ENCODE measurements around the gene SGCE. TPM values are rescaled to one million over a fixed set of nuclear protein-coding genes. Genes with fewer than 3 reads are reported as not detected.

SGCE gene
- total RNA-seq, 1 donor from 2014 or later = 84.0 TPM

DNA sequence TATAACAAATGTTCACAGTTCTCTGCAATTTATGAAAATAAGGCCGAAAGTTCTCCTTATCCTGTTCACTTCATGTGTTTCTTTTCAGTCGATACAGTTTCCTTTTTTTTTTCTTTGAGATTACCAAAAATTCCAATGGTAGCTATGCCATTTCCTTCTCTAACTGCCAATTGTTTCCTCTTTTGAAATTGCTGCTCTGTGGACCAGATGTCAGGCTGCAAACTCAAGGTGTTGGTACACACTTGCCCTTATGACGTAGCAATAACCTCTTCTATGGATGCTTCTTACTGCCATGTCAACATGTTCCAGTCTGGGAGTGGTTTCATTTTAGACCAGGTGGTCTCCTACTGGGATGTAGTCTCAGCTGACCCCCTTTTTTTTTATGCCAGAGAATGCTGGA lies 93.4 kb downstream of the SGCE start:
- no peaks in the 10 kb centered on the region for H3K36me3 ChIP-seq
- TF ChIP-seq POLR2AphosphoS5 (IDR thresholded peaks at IDR 0.05; ENCODE audit: insufficient read depth in 1 of 2, low read depth in 1 of 2) (no peak), POLR2A (IDR thresholded peaks at IDR 0.05) (no peak)
- TF ChIP-seq, protein P1, sequence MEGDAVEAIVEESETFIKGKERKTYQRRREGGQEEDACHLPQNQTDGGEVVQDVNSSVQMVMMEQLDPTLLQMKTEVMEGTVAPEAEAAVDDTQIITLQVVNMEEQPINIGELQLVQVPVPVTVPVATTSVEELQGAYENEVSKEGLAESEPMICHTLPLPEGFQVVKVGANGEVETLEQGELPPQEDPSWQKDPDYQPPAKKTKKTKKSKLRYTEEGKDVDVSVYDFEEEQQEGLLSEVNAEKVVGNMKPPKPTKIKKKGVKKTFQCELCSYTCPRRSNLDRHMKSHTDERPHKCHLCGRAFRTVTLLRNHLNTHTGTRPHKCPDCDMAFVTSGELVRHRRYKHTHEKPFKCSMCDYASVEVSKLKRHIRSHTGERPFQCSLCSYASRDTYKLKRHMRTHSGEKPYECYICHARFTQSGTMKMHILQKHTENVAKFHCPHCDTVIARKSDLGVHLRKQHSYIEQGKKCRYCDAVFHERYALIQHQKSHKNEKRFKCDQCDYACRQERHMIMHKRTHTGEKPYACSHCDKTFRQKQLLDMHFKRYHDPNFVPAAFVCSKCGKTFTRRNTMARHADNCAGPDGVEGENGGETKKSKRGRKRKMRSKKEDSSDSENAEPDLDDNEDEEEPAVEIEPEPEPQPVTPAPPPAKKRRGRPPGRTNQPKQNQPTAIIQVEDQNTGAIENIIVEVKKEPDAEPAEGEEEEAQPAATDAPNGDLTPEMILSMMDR (IDR thresholded peaks at IDR 0.05) = no peak
- no peak overlapping the region for H3K27ac ChIP-seq
- no peak for DNase-seq (ENCODE audit: extremely low spot score in 2 of 2)
- no peaks in the 10 kb centered on the region for H3K4me1 ChIP-seq
- no peaks in the 10 kb centered on the region for H3K27me3 ChIP-seq
- no peak overlapping the region for H3K4me3 ChIP-seq
- intact Hi-C loops (cut with DNase I) = no loop called here
- H3K9me3 ChIP-seq = no peaks in the 10 kb centered on the region

DNA sequence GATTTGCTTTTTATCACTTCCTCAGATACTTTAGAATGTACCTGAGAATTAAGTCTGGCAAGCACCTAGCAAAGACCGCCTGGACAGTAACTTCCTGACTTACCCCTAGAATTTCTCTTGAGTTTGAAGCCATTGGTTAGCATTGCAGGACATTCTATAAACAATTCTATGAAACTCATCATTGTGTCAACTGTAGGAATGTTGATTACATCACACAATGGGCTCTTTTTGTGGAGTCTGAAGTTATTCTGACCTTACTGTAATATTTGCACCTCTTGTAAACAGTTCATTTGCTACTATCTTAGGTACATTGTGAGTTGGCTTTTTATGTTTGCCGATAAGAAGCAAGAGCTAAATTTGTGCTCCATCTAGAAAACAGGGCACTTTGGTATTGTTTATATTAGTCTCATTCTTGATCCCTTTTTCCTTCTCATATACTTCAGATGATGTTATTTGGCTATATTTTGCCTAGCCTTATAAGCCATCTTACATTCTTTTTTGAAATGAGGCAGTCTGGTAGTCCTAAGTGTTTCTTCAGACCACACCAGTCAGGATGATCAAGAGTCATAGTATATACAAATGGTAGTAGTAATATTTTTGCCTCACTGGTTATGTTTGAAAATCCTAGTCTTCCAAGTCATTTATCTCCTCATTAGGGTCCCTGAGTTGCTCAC lies 94.0 kb downstream of the SGCE start:
- H3K4me3 ChIP-seq = no peak overlapping the region
- no peaks in the 10 kb centered on the region for H3K4me1 ChIP-seq
- no peaks in the 10 kb centered on the region for H3K9me3 ChIP-seq
- H3K27me3 ChIP-seq = no peaks in the 10 kb centered on the region
- H3K36me3 ChIP-seq = no peaks in the 10 kb centered on the region
- H3K27ac ChIP-seq = no peak overlapping the region
- intact Hi-C loops (cut with DNase I) = no loop called here
- DNase-seq (ENCODE audit: extremely low spot score in 2 of 2) = no peak
- TF ChIP-seq POLR2A (IDR thresholded peaks at IDR 0.05) (no peak), POLR2AphosphoS5 (IDR thresholded peaks at IDR 0.05; ENCODE audit: insufficient read depth in 1 of 2, low read depth in 1 of 2) (no peak)
- TF ChIP-seq, protein P1 (IDR thresholded peaks at IDR 0.05) = no peak

DNA sequence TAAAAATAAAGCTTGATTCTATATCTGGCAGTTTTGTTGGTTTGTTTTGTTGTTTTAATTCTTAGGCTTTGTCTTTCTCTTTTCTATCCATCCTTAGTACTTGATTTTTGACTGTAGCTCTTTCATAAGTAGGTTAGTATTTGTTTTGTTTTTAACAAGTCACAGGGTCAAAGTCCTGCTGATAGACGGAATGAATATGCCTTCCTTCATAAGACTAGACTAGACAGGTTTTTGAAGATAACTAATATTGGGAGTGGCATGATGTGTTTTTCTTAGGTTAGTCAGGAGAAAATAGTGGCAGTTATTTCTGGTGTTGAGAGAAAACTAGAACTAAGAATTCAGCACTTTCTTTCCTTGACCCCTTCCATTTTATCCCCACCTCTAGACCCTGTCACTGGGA lies 96.0 kb downstream of the SGCE start:
- intact Hi-C loops (cut with DNase I) = no loop called here
- H3K4me3 ChIP-seq = no peak overlapping the region
- no peak for DNase-seq (ENCODE audit: extremely low spot score in 2 of 2)

DNA sequence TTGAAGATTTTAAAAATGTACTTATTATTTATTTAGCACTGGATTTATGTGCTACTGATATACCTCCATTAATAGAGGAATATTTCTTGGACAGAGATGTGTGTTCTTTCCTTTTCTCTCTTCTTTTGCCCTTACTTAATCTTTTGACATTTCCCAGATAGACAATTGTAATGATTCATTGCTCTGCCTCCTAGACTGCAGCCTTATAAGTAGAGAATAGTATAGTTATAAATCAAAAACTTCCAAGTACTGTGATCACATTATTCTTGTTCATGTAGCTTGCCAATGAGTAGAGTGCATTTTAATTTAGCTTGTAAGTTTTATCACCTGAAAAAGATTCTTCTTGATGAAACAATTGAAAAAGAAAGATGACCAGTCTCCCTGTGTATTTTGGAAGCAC lies 98.7 kb downstream of the SGCE start:
- DNase-seq (ENCODE audit: extremely low spot score in 2 of 2) = no peak
- H3K36me3 ChIP-seq = peaks cover 0 to 4% of the 10 kb centered on the region in 2 donors
- H3K4me1 ChIP-seq = no peaks in the 10 kb centered on the region
- no peak overlapping the region for H3K27ac ChIP-seq
- H3K9me3 ChIP-seq = no peaks in the 10 kb centered on the region
- TF ChIP-seq POLR2AphosphoS5 (IDR thresholded peaks at IDR 0.05; ENCODE audit: insufficient read depth in 1 of 2, low read depth in 1 of 2) (no peak), POLR2A (IDR thresholded peaks at IDR 0.05) (no peak)
- TF ChIP-seq, protein P1 (IDR thresholded peaks at IDR 0.05) = no peak
- intact Hi-C loops (cut with DNase I) = no loop called here
- no peaks in the 10 kb centered on the region for H3K27me3 ChIP-seq
- H3K4me3 ChIP-seq = no peak overlapping the region

More for the DNA sequence above, 96.0 kb downstream of the SGCE start:
- TF ChIP-seq POLR2AphosphoS5 (IDR thresholded peaks at IDR 0.05; ENCODE audit: insufficient read depth in 1 of 2, low read depth in 1 of 2) = no peak
- TF ChIP-seq, protein P1 (IDR thresholded peaks at IDR 0.05) = no peak
- no peak for TF ChIP-seq POLR2A (IDR thresholded peaks at IDR 0.05)
- H3K9me3 ChIP-seq = no peaks in the 10 kb centered on the region
- peaks cover 0 to 3% of the 10 kb centered on the region in 2 donors for H3K36me3 ChIP-seq
- H3K27ac ChIP-seq = no peak overlapping the region
- H3K27me3 ChIP-seq = no peaks in the 10 kb centered on the region
- H3K4me1 ChIP-seq = no peaks in the 10 kb centered on the region

DNA sequence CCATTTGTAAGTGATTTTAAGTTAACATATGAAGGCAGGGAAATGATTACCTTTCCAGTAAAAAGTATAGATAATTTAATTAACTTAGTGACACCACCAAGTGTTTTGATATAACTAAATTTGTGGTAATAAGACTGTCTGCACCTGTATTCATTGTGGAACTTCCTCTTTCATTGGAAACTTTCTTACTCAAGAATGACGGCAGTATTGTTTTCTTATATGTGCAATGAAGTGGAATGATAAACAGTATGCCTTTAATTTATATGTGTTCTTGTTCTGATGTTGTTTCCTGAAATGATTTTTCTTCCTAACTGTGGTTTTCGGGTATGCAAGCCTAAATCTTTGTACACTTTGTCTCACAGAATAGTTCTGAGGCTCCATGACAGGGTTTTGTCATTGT lies 99.9 kb downstream of the SGCE start:
- TF ChIP-seq, protein P1 (IDR thresholded peaks at IDR 0.05) = no peak
- TF ChIP-seq POLR2AphosphoS5 (IDR thresholded peaks at IDR 0.05; ENCODE audit: insufficient read depth in 1 of 2, low read depth in 1 of 2) (no peak), POLR2A (IDR thresholded peaks at IDR 0.05) (no peak)
- H3K27ac ChIP-seq = no peak overlapping the region
- H3K27me3 ChIP-seq = no peaks in the 10 kb centered on the region
- H3K4me1 ChIP-seq = no peaks in the 10 kb centered on the region
- no peaks in the 10 kb centered on the region for H3K9me3 ChIP-seq
- H3K4me3 ChIP-seq = no peak overlapping the region
- peaks cover 0 to 9% of the 10 kb centered on the region in 2 donors for H3K36me3 ChIP-seq
- intact Hi-C loops (cut with DNase I) = no loop called here
- no peak for DNase-seq (ENCODE audit: extremely low spot score in 2 of 2)

Data from vagina (tissue), 2 donors.